LNCAP (cell line): ENCODE data around the gene IRF1.

Experiments
- TF ChIP-seq, protein P1 (sequence below): fragments of 450-650 bp; IDR thresholded peaks from 2 replicates; pipeline ENCODE4 v1.5.1; 2017; ENCODE audit warnings: mild to moderate bottlenecking

Gene IRF1

DNA sequence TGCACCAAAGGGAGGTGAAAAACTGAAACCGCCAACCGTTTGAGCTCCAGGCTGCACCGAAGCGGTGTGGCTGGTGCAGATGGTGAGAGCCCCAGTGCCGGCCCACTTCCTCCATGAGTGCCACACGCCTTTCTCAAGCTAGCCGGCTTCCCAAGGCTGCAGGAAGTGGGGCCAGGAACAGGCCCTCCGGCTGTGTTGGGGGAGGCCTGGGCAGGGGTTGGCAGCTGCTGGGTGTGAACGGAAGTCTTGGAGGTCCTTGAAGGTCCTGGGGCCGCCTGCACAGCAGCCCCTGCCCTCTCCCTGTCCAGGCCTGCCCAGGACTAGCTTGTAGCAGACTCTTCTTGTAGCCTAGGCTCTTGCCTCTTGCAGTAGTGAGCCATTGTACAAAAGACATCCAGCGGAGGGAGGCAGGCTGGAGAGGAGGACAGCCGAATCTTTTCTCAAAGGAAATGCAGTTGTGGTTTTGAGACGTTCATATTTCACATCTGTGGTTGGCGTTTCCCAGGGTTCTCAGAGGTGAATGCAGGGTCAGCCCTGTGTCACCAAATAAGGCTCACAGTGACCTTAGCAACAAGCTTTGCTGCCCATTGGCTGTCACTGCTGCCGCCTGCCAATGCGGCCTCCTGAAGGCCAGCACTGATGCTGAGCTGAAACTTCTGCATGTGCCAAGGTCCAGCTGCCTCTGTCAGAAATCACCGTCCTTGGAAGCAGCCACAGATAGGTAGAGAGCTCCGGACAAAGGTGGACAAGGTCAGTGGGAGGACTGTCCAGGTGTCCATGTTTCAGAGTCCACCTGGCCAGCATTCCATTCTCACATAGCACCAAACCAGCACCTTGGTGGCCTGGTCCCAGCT is 23.9 kb downstream of the IRF1 start:
- TF ChIP-seq, protein P1, sequence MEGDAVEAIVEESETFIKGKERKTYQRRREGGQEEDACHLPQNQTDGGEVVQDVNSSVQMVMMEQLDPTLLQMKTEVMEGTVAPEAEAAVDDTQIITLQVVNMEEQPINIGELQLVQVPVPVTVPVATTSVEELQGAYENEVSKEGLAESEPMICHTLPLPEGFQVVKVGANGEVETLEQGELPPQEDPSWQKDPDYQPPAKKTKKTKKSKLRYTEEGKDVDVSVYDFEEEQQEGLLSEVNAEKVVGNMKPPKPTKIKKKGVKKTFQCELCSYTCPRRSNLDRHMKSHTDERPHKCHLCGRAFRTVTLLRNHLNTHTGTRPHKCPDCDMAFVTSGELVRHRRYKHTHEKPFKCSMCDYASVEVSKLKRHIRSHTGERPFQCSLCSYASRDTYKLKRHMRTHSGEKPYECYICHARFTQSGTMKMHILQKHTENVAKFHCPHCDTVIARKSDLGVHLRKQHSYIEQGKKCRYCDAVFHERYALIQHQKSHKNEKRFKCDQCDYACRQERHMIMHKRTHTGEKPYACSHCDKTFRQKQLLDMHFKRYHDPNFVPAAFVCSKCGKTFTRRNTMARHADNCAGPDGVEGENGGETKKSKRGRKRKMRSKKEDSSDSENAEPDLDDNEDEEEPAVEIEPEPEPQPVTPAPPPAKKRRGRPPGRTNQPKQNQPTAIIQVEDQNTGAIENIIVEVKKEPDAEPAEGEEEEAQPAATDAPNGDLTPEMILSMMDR: no peak

DNA sequence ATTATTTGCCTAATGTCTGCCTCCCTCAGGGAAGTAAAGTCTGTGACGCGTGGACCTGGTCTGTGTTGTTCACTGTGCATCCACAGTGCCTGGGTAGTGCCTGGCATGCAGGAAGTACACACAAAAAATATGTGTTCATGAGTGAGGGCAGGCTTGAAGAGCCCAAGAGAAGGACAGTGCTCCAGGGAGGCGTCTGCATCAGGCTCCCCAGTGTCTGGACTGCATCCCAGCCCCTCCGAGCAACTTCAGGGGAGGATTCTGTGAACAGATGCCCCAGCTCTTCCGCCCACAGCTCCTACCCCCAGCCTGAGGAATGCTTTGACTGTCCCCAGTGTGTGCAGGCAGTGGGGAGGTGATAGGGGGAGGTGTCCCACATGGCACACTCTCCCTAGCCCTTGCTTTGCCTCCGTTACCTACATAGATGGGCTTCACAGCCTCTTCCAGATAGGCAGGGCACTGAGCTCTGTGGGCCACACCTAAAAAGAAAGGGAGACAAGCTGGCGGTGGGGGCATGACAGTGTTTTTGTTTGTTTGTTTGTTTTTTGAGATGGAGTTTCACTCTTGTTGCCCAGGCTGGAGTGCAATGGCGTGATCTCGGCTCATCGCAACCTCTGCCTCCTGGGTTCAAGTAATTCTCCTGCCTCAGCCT is 25.4 kb downstream of the IRF1 start:
- TF ChIP-seq, protein P1: no peak

DNA sequence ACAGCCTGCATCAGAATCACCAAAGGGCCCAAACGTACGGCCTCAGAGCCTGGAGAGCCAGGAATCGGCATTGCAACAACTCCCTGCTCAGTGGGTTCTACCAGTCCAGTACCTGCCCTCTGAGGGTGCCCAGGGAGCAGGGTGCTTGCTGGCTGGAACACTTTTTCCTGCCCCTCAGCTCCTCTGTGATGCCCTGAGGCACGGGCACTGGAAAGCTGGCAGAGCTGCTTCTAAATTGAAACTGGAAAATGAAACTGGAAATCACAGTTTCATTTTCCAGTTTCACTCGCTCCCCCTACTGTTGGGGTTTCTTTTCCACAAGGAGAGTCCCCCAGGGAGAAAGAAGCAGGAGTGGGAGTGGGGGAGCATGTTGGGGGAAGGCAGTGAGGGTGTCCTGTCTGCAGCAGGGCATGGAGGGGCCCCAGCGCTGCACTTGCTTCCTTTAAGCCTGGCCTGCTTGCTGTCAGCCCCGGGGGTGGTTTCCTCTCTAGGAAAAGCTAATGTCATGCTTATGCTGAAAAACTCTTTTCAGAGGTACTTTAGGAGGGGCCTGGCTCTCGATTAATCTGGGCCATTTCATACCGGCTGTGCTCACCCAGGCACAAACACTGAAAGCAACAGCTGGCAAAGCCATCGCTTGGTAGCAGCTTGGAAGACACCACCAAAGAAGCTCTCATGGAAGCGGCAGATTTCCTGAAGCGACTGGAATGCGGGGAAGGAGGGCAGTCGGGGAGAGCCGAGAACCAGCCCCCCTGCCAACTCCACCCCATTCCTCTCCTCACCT is 26.2 kb downstream of the IRF1 start:
- TF ChIP-seq, protein P1: no peak

DNA sequence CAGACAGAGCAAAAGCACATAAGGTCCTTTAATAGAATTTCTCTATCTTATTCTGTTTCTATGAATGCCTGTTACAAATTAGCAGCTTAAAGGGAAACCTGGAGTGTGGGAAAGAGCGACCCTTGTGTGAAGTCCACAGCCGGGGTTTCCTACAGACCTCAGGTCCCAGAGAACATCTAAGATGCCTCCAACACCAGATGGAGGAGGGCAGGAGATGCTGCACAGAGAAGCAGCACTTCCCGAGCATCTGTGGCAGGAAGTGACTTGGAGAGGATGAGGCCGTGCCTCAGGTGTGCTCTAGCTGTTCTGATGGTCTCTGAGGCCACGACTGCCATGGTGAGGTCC is 26.8 kb downstream of the IRF1 start:
- TF ChIP-seq, protein P1: no peak

DNA sequence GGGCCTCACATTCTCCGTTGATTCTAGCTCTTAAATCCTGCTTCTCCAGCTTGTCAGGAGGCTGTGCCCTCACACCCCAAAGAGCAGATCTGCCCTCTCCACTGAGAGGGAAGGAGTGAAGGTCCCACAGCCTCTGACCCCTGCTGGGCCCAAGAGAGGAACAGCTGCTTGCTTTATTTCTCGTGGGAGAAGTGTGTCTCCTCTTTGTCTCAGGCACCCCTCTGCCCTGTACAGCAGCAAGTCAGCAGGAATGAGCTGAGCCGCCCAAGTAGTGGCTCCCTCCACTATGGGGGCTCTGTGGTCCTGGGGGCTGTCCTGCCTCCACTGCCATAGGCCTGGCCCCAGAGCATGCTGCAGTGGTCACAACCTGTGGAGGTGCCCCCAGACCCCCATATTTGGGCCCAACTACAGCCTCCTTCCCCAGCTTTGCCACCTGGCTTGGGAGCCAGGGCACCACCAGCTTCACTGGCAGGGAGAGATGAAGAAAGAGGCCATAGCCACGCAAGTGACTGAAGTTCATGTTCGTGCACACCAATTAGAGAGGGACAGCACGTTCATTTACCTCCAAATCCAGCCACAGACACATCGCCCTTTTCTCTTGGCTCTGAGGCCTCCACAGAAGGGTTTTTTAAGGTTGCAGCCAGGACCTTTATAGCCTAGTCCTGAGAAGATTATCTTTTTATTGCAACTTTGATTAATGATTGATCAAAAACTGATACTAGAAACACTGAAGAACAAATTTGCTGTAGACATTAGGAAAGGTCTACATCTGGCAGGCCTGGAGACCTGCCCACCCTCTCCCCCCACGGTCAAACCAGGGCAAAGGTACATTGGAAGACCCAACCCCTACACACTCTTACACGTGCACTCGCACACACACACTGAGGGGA is 27.5 kb downstream of the IRF1 start:
- TF ChIP-seq, protein P1: no peak

DNA sequence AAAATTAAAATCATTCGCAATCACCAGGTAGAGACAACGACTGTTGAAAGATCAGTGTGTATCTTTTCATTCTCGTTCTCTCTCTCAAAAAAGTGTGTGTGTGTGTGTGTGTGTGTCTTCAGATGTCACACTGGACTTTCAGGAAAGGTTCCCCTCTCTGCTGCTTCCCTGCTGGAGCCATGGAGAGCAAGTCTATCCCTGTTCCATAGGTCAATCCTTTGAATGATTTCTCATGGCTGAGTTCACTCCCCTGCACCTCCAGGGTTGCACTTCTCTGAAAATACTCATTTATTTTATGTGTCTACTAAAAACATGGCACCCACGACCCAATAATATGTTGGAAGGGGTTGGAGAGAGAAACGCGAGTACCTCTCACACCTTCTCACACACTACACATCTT is 28.2 kb downstream of the IRF1 start:
- TF ChIP-seq, protein P1: no peak
